NCI-H146 (cell line): Measurements from ENCODE around the gene TRPC6.
"Not testable (repeated sequence)": the region's sequence is repeated elsewhere in the genome, so short reads cannot be mapped to it uniquely, and the experiment has no call there.

Experiments used
- DNase-seq: peaks from one replicate; lab custom pipeline; 2025; lab: John Stamatoyannopoulos, UW

Gene TRPC6

GRCh38 chr11:101521821-101522220 lies 62.0 kb downstream of the TRPC6 start:
- DNase-seq: no peak

GRCh38 chr11:101516546-101516945 lies 67.3 kb downstream of the TRPC6 start:
- no peak for DNase-seq

GRCh38 chr11:101511065-101511464 lies 72.7 kb downstream of the TRPC6 start:
- no peak for DNase-seq

- no peak for DNase-seq
Observed at GRCh38 chr11:101510591-101510990, 73.2 kb downstream of the TRPC6 start.

- DNase-seq: no peak
Observed at GRCh38 chr11:101509922-101510321, 73.9 kb downstream of the TRPC6 start.

GRCh38 chr11:101508370-101508769 lies 75.4 kb downstream of the TRPC6 start:
- DNase-seq: no peak

GRCh38 chr11:101498891-101499290 lies 84.9 kb downstream of the TRPC6 start:
- no peak for DNase-seq

GRCh38 chr11:101497291-101497690 lies 86.5 kb downstream of the TRPC6 start:
- no peak for DNase-seq

GRCh38 chr11:101487775-101488174 lies 96.0 kb downstream of the TRPC6 start:
- no peak for DNase-seq

GRCh38 chr11:101482556-101483124 lies 101.2 kb downstream of the TRPC6 start:
- no peak for DNase-seq

GRCh38 chr11:101478587-101479369 lies 105.0 kb downstream of the TRPC6 start:
- DNase-seq: no peak

- DNase-seq: no peak
Observed at GRCh38 chr11:101477926-101478325, 105.9 kb downstream of the TRPC6 start.

GRCh38 chr11:101476191-101476590 lies 107.6 kb downstream of the TRPC6 start:
- no peak for DNase-seq

- no peak for DNase-seq
Observed at GRCh38 chr11:101475699-101476098, 108.1 kb downstream of the TRPC6 start.

GRCh38 chr11:101474666-101475065 lies 109.1 kb downstream of the TRPC6 start:
- DNase-seq: no peak

- no peak for DNase-seq
Observed at GRCh38 chr11:101470881-101471520, 112.8 kb downstream of the TRPC6 start.

- no peak for DNase-seq
Observed at GRCh38 chr11:101470419-101470818, 113.4 kb downstream of the TRPC6 start.

- no peak for DNase-seq
Observed at GRCh38 chr11:101466352-101466751, 117.5 kb downstream of the TRPC6 start.

- DNase-seq: not testable (repeated sequence)
Observed at GRCh38 chr11:101464388-101464787, 119.4 kb downstream of the TRPC6 start.

- DNase-seq: no peak
Observed at GRCh38 chr11:101459020-101459419, 124.8 kb downstream of the TRPC6 start.

GRCh38 chr11:101458161-101458560 lies 125.6 kb downstream of the TRPC6 start:
- no peak for DNase-seq

GRCh38 chr11:101456812-101457211 lies 127.0 kb downstream of the TRPC6 start:
- no peak for DNase-seq

- no peak for DNase-seq
Observed at GRCh38 chr11:101453682-101454081, 130.1 kb downstream of the TRPC6 start.
